ENCODE data around the gene HTRA3.
"Not testable (repeated sequence)": the region's sequence is repeated elsewhere in the genome, so short reads cannot be mapped to it uniquely, and the experiment has no call there.

Gene HTRA3

GRCh38 chr4:8345053-8345945 lies 75.7 kb downstream of the HTRA3 start:
- ATAC-seq (replicated peaks; ENCODE audit: extremely low read depth, poor library complexity, severe bottlenecking), result no peak
- Mint-ChIP-seq H3K4me3 (no peak overlapping the region), H3K9me3 (no peaks in the 10 kb centered on the region), H3K36me3 (ENCODE audit: insufficient read depth) (no peaks in the 10 kb centered on the region), H3K4me1 (no peaks in the 10 kb centered on the region), H3K27ac (ENCODE audit: low read depth) (no peak overlapping the region), H3K27me3 (peaks cover 37% of the 10 kb centered on the region)
- DNase-seq (ENCODE audit: low spot score in 2 of 2), result no peak

GRCh38 chr4:8345946-8346814 lies 76.6 kb downstream of the HTRA3 start:
- H3K4me1 Mint-ChIP-seq, result no peaks in the 10 kb centered on the region
- no peak for DNase-seq (ENCODE audit: low spot score in 2 of 2)
- no peaks in the 10 kb centered on the region for H3K9me3 Mint-ChIP-seq
- H3K27me3 Mint-ChIP-seq, result peaks cover 43% of the 10 kb centered on the region
- no peak for ATAC-seq (replicated peaks; ENCODE audit: extremely low read depth, poor library complexity, severe bottlenecking)
- H3K27ac Mint-ChIP-seq (ENCODE audit: low read depth), result no peak overlapping the region
- H3K36me3 Mint-ChIP-seq (ENCODE audit: insufficient read depth), result no peaks in the 10 kb centered on the region
- H3K4me3 Mint-ChIP-seq, result no peak overlapping the region

GRCh38 chr4:8346838-8347605 lies 77.5 kb downstream of the HTRA3 start:
- no peak overlapping the region for H3K4me3 Mint-ChIP-seq
- no peak for ATAC-seq (replicated peaks; ENCODE audit: extremely low read depth, poor library complexity, severe bottlenecking)

GRCh38 chr4:8347660-8348059 lies 78.1 kb downstream of the HTRA3 start:
- H3K36me3 Mint-ChIP-seq (ENCODE audit: insufficient read depth), result peaks cover 1% of the 10 kb centered on the region
- ATAC-seq (replicated peaks; ENCODE audit: extremely low read depth, poor library complexity, severe bottlenecking) (no peak), DNase-seq (ENCODE audit: low spot score in 2 of 2) (no peak)
- no peak overlapping the region for H3K27ac Mint-ChIP-seq (ENCODE audit: low read depth)
- no peak overlapping the region for H3K4me3 Mint-ChIP-seq
- H3K4me1 Mint-ChIP-seq, result no peaks in the 10 kb centered on the region
- peaks cover 29% of the 10 kb centered on the region for H3K27me3 Mint-ChIP-seq
- H3K9me3 Mint-ChIP-seq, result no peaks in the 10 kb centered on the region

More at GRCh38 chr4:8346838-8347605, 77.5 kb downstream of the HTRA3 start:
- Mint-ChIP-seq H3K36me3 (ENCODE audit: insufficient read depth) (peaks cover 1% of the 10 kb centered on the region), H3K27ac (ENCODE audit: low read depth) (no peak overlapping the region), H3K9me3 (no peaks in the 10 kb centered on the region), H3K27me3 (peaks cover 35% of the 10 kb centered on the region), H3K4me1 (no peaks in the 10 kb centered on the region)
- no peak for DNase-seq (ENCODE audit: low spot score in 2 of 2)

GRCh38 chr4:8348071-8348470 lies 78.5 kb downstream of the HTRA3 start:
- Mint-ChIP-seq H3K36me3 (ENCODE audit: insufficient read depth) (peaks cover 1% of the 10 kb centered on the region), H3K4me1 (no peaks in the 10 kb centered on the region), H3K27ac (ENCODE audit: low read depth) (no peak overlapping the region), H3K4me3 (no peak overlapping the region), H3K9me3 (no peaks in the 10 kb centered on the region), H3K27me3 (peaks cover 25% of the 10 kb centered on the region)
- DNase-seq (ENCODE audit: low spot score in 2 of 2), result no peak
- ATAC-seq (replicated peaks; ENCODE audit: extremely low read depth, poor library complexity, severe bottlenecking), result no peak

GRCh38 chr4:8349236-8349635 lies 79.7 kb downstream of the HTRA3 start:
- H3K27me3 Mint-ChIP-seq, result peaks cover 22% of the 10 kb centered on the region
- not testable (repeated sequence) for H3K9me3 Mint-ChIP-seq; DNase-seq (ENCODE audit: low spot score in 2 of 2); H3K27ac Mint-ChIP-seq (ENCODE audit: low read depth); H3K36me3 Mint-ChIP-seq (ENCODE audit: insufficient read depth); ATAC-seq (replicated peaks; ENCODE audit: extremely low read depth, poor library complexity, severe bottlenecking); H3K4me3 Mint-ChIP-seq; H3K4me1 Mint-ChIP-seq

GRCh38 chr4:8349664-8350236 lies 80.2 kb downstream of the HTRA3 start:
- no peak overlapping the region for H3K4me3 Mint-ChIP-seq
- DNase-seq (ENCODE audit: low spot score in 2 of 2) (no peak), ATAC-seq (replicated peaks; ENCODE audit: extremely low read depth, poor library complexity, severe bottlenecking) (no peak)
- H3K27ac Mint-ChIP-seq (ENCODE audit: low read depth), result no peak overlapping the region
- no peaks in the 10 kb centered on the region for H3K4me1 Mint-ChIP-seq
- no peaks in the 10 kb centered on the region for H3K9me3 Mint-ChIP-seq
- H3K27me3 Mint-ChIP-seq, result peaks cover 17% of the 10 kb centered on the region
- H3K36me3 Mint-ChIP-seq (ENCODE audit: insufficient read depth), result peaks cover 1% of the 10 kb centered on the region

- Mint-ChIP-seq H3K27me3 (peaks cover 11% of the 10 kb centered on the region), H3K36me3 (ENCODE audit: insufficient read depth) (peaks cover 1% of the 10 kb centered on the region), H3K9me3 (no peaks in the 10 kb centered on the region), H3K27ac (ENCODE audit: low read depth) (no peak overlapping the region), H3K4me3 (no peak overlapping the region), H3K4me1 (no peaks in the 10 kb centered on the region)
- ATAC-seq (replicated peaks; ENCODE audit: extremely low read depth, poor library complexity, severe bottlenecking) (no peak), DNase-seq (ENCODE audit: low spot score in 2 of 2) (no peak)
Observed at GRCh38 chr4:8350352-8350751, 80.8 kb downstream of the HTRA3 start.

- ATAC-seq (replicated peaks; ENCODE audit: extremely low read depth, poor library complexity, severe bottlenecking) (no peak), DNase-seq (ENCODE audit: low spot score in 2 of 2) (no peak)
- Mint-ChIP-seq H3K36me3 (ENCODE audit: insufficient read depth) (peaks cover 1% of the 10 kb centered on the region), H3K4me1 (no peaks in the 10 kb centered on the region), H3K27ac (ENCODE audit: low read depth) (no peak overlapping the region), H3K4me3 (no peak overlapping the region), H3K27me3 (peaks cover 11% of the 10 kb centered on the region), H3K9me3 (no peaks in the 10 kb centered on the region)
Observed at GRCh38 chr4:8350841-8351461, 81.4 kb downstream of the HTRA3 start.

- ATAC-seq (replicated peaks; ENCODE audit: extremely low read depth, poor library complexity, severe bottlenecking), result no peak
- no peak for DNase-seq (ENCODE audit: low spot score in 2 of 2)
- no peak overlapping the region for H3K4me3 Mint-ChIP-seq
- no peaks in the 10 kb centered on the region for H3K4me1 Mint-ChIP-seq
- peaks cover 1% of the 10 kb centered on the region for H3K36me3 Mint-ChIP-seq (ENCODE audit: insufficient read depth)
- no peak overlapping the region for H3K27ac Mint-ChIP-seq (ENCODE audit: low read depth)
- H3K27me3 Mint-ChIP-seq, result peaks cover 11% of the 10 kb centered on the region
- H3K9me3 Mint-ChIP-seq, result no peaks in the 10 kb centered on the region
Observed at GRCh38 chr4:8351931-8352367, 82.4 kb downstream of the HTRA3 start.

GRCh38 chr4:8352368-8353157 lies 83.0 kb downstream of the HTRA3 start:
- H3K36me3 Mint-ChIP-seq (ENCODE audit: insufficient read depth), result peaks cover 1% of the 10 kb centered on the region
- H3K27me3 Mint-ChIP-seq, result peaks cover 11% of the 10 kb centered on the region
- H3K27ac Mint-ChIP-seq (ENCODE audit: low read depth), result no peak overlapping the region
- no peak for ATAC-seq (replicated peaks; ENCODE audit: extremely low read depth, poor library complexity, severe bottlenecking)
- DNase-seq (ENCODE audit: low spot score in 2 of 2), result no peak
- no peaks in the 10 kb centered on the region for H3K4me1 Mint-ChIP-seq
- no peak overlapping the region for H3K4me3 Mint-ChIP-seq
- no peaks in the 10 kb centered on the region for H3K9me3 Mint-ChIP-seq

All from central memory CD8-positive, alpha-beta T cell (primary cell).